Stomach smooth muscle (tissue), 2 donors: ENCODE data around the gene TAOK3.
"Not testable (repeated sequence)": the region's sequence is repeated elsewhere in the genome, so short reads cannot be mapped to it uniquely, and the experiment has no call there.

ENCODE experiments used
- H3K27ac ChIP-seq: one replicate; pipeline ENCODE4 v1.7.0; 2013; ENCODE audit warnings: mild to moderate bottlenecking, low read length, inconsistent platforms
- H3K27me3 ChIP-seq, 2 donors: one replicate each; pipeline ENCODE4 v1.7.0; 2013; ENCODE audit warnings: low read length in 2 of 2; ENCODE audit not compliant: insufficient read depth in 2 of 2, control insufficient read depth in 1 of 2
- H3K36me3 ChIP-seq, 2 donors: one replicate each; pipeline ENCODE4 v1.7.0; 2013; ENCODE audit warnings: low read length in 2 of 2; ENCODE audit not compliant: control insufficient read depth in 2 of 2, insufficient read depth in 2 of 2
- H3K4me1 ChIP-seq: one replicate; pipeline ENCODE4 v1.7.0; 2013; ENCODE audit warnings: low read length; ENCODE audit not compliant: control insufficient read depth, insufficient read depth
- H3K4me3 ChIP-seq, 2 donors: one replicate each; pipeline ENCODE4 v1.7.0; 2013; ENCODE audit warnings: low read length in 2 of 2
- H3K9ac ChIP-seq, 2 donors: one replicate each; pipeline ENCODE4 v1.7.0; 2013; ENCODE audit warnings: low read length in 2 of 2, mild to moderate bottlenecking in 1 of 2
- H3K9me3 ChIP-seq, 2 donors: one replicate each; pipeline ENCODE4 v1.7.0; 2013; ENCODE audit warnings: low read length in 2 of 2; ENCODE audit not compliant: control insufficient read depth in 2 of 2
- donor health status: healthy.
- donor health status: Pancreatic carcinoma.

The TAOK3 gene

GRCh38 chr12:118356809-118357256, 15.9 kb downstream of the TAOK3 start:
- H3K4me3 ChIP-seq, result no peak overlapping the region
- no peaks in the 10 kb centered on the region for H3K4me1 ChIP-seq
- no peak overlapping the region for H3K27ac ChIP-seq
- H3K36me3 ChIP-seq, result no peaks in the 10 kb centered on the region
- no peaks in the 10 kb centered on the region for H3K27me3 ChIP-seq
- no peak overlapping the region for H3K9ac ChIP-seq
- no peaks in the 10 kb centered on the region for H3K9me3 ChIP-seq

DNA sequence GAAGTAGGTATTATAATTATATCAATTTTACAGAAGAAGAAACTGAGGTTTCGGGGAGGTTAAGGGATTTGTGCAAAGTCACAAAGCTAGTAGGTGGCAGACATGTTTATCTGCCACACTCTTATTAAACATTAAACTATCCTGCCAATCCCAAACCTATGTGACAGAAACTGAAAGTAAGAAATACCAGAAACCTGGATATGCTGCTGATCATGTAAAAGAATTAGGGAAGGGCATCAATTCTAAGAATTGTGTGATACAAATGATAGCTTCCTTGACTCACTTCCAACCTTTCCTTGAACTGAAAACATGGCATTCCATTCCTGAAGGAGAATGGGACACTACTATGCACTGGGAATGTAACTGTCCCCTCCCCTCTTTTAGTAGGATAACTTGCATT, 16.9 kb downstream of the TAOK3 start:
- no peaks in the 10 kb centered on the region for H3K36me3 ChIP-seq
- no peaks in the 10 kb centered on the region for H3K4me1 ChIP-seq
- no peaks in the 10 kb centered on the region for H3K27me3 ChIP-seq
- no peak overlapping the region for H3K4me3 ChIP-seq
- H3K9me3 ChIP-seq, result no peaks in the 10 kb centered on the region
- no peak overlapping the region for H3K9ac ChIP-seq
- no peak overlapping the region for H3K27ac ChIP-seq

DNA sequence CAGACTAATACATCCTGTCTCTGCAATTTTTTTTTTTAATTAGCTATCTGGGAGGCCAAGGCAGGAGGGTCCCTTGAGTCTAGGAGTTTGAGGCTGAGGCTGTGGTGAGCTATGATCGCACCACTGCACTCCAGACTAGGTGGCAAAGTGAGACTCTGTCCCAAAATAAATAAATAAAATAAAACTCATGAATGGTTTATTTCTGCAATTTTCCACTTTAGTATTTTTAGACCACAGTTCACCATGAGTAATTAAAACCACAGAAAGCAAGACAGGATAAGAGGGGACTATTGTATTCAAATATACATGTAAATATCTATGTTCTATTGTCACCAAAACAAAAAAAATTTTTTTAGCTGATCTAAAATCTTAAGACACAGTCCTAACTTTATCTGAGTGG, 17.8 kb downstream of the TAOK3 start:
- Histone ChIP-seq H3K27me3 (no peaks in the 10 kb centered on the region), H3K36me3 (no peaks in the 10 kb centered on the region), H3K4me1 (no peaks in the 10 kb centered on the region), H3K9me3 (no peaks in the 10 kb centered on the region), H3K9ac (no peak overlapping the region), H3K4me3 (no peak overlapping the region), H3K27ac (no peak overlapping the region)

GRCh38 chr12:118354503-118354902, 18.2 kb downstream of the TAOK3 start:
- not testable (repeated sequence) for H3K9me3 ChIP-seq, H3K36me3 ChIP-seq, H3K27me3 ChIP-seq, H3K27ac ChIP-seq, H3K4me3 ChIP-seq, H3K4me1 ChIP-seq, H3K9ac ChIP-seq

DNA sequence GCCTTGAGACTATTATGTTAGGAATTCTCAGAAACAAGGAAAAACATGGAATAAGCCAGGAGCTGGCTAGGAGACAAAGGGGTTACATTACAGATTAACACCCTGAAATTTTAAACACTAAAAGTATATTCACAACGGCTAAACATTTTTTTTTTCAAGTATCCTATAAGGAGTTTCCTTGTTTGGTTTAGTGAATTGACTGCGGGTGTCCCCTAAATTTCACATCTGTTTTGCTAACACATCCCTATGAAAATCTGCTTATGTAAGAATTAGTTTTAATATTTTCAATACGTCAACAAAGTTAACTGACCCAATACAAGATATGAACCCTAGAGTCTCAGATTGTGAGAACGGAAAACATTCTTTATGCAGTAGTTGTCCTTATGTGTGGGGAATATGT, 19.0 kb downstream of the TAOK3 start:
- Histone ChIP-seq H3K4me1 (no peaks in the 10 kb centered on the region), H3K4me3 (no peak overlapping the region), H3K36me3 (no peaks in the 10 kb centered on the region), H3K27me3 (no peaks in the 10 kb centered on the region), H3K9me3 (no peaks in the 10 kb centered on the region), H3K27ac (no peak overlapping the region), H3K9ac (no peak overlapping the region)

- Histone ChIP-seq H3K9ac (no peak overlapping the region), H3K27me3 (no peaks in the 10 kb centered on the region), H3K27ac (no peak overlapping the region), H3K4me1 (no peaks in the 10 kb centered on the region), H3K36me3 (no peaks in the 10 kb centered on the region), H3K9me3 (no peaks in the 10 kb centered on the region), H3K4me3 (no peak overlapping the region)
Observed at GRCh38 chr12:118350908-118351559, 21.7 kb downstream of the TAOK3 start.

DNA sequence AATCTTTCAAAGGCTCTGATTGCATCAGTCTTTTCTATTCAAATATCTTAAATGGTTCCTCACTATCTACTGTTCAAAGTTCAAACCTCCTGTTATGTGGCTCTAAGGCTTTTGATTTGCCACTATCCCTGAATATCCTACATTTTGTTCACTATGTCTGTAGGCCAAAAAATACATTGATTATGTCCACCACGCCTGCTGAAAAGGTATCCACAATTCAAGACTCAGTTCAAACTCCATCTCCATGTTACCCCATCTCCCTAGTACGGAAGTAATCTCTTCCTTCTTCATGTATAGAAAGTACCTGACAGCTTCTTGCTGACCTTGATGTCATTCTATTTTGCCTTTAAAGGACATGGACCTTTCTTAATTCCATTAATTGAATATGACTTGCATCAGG, 24.8 kb downstream of the TAOK3 start:
- Histone ChIP-seq H3K9ac (no peak overlapping the region), H3K9me3 (no peaks in the 10 kb centered on the region), H3K36me3 (no peaks in the 10 kb centered on the region), H3K4me1 (no peaks in the 10 kb centered on the region), H3K27ac (no peak overlapping the region), H3K27me3 (no peaks in the 10 kb centered on the region), H3K4me3 (no peak overlapping the region)

DNA sequence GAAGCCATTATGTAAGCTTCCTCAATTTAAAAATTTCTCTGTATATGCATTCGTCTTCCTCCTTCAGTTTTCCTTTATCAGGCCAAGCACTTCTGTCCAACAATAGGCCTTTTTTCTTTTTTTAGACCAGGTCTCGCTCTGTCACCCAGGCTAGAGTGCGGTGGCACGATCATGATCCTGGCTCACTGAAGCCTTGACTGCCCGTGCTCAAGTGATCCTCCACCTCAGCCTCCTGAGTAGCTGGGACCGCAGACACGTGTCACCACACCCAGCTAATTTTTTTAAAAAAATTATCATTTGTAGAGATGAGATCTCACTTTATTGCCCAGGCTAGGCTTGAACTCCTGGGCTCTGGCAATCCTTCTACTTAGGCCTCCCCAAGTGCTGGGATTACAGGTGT, 25.8 kb downstream of the TAOK3 start:
- no peak overlapping the region for H3K9ac ChIP-seq
- H3K9me3 ChIP-seq, result no peaks in the 10 kb centered on the region
- no peaks in the 10 kb centered on the region for H3K4me1 ChIP-seq

GRCh38 chr12:118345355-118345754, 27.4 kb downstream of the TAOK3 start:
- H3K36me3 ChIP-seq, result no peaks in the 10 kb centered on the region
- no peak overlapping the region for H3K9ac ChIP-seq
- H3K4me1 ChIP-seq, result no peaks in the 10 kb centered on the region
- H3K4me3 ChIP-seq, result no peak overlapping the region
- H3K27me3 ChIP-seq, result no peaks in the 10 kb centered on the region
- H3K27ac ChIP-seq, result no peak overlapping the region
- H3K9me3 ChIP-seq, result no peaks in the 10 kb centered on the region

More for the DNA sequence above, 25.8 kb downstream of the TAOK3 start:
- Histone ChIP-seq H3K4me3 (no peak overlapping the region), H3K27me3 (no peaks in the 10 kb centered on the region), H3K27ac (no peak overlapping the region), H3K36me3 (no peaks in the 10 kb centered on the region)

DNA sequence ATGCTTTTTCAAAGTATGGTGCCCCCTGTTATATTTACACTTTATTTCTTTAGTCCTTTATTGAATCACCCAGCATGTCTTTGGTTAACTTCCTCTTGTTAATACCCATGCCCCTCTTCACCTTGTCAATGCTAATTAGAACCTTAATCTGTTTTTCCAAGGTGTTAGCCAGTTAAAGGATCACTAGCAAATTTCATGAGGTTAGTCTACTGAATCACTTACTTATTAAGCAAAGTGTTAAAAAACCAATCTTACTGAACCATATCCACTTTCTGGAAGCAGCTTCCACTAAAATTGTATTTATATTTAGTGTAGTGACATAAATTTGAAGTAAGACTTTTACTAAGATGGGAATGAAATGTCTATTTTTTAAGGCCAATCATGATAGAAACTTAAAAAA, 27.9 kb downstream of the TAOK3 start:
- Histone ChIP-seq H3K9ac (no peak overlapping the region), H3K4me3 (no peak overlapping the region), H3K36me3 (no peaks in the 10 kb centered on the region), H3K4me1 (no peaks in the 10 kb centered on the region), H3K27ac (no peak overlapping the region), H3K9me3 (no peaks in the 10 kb centered on the region), H3K27me3 (no peaks in the 10 kb centered on the region)

- H3K27me3 ChIP-seq, result no peaks in the 10 kb centered on the region
- no peaks in the 10 kb centered on the region for H3K4me1 ChIP-seq
- H3K4me3 ChIP-seq, result no peak overlapping the region
- no peak overlapping the region for H3K27ac ChIP-seq
- no peaks in the 10 kb centered on the region for H3K36me3 ChIP-seq
- H3K9me3 ChIP-seq, result no peaks in the 10 kb centered on the region
- H3K9ac ChIP-seq, result no peak overlapping the region
Observed at GRCh38 chr12:118342090-118342489, 30.6 kb downstream of the TAOK3 start.
